GM18909 (cell line): ENCODE measurements around the gene RXRA.

Experiments used
- ATAC-seq: cut with Tn5 transposase; IDR thresholded peaks from one replicate; pipeline ENCODE4 v1.9.1; 2021; ENCODE audit warnings: mild to moderate bottlenecking; ENCODE audit not compliant: unreplicated experiment, poor library complexity

Gene RXRA

GRCh38 chr9:134456756-134457305, 130.6 kb downstream of the RXRA start:
- ATAC-seq: no peak

- no peak for ATAC-seq
Measured at GRCh38 chr9:134457321-134458206, 131.3 kb downstream of the RXRA start.

- no peak for ATAC-seq
Measured at GRCh38 chr9:134458207-134459108, 132.2 kb downstream of the RXRA start.

GRCh38 chr9:134459164-134459563, 132.9 kb downstream of the RXRA start:
- ATAC-seq: no peak

DNA sequence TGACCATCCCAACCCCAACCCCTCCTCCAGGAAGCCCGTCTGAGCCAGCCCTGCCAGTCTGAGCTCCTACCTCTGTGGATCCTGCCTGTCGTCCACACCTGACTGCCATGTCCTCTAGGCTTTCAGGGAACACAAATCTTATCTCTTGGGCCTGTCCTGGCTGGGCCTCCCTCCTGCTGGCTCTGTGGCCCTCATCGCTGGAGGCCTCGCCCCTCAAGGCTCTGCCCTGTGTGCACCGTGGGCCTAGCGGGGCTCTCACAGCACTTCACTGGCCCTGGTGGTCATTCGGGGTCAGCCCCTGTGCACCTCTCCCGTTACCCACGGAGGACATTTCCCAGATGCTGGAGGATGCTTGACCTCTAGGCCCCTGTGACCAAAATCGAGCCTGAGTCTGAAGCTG, 133.3 kb downstream of the RXRA start:
- no peak for ATAC-seq

GRCh38 chr9:134460206-134460605, 134.0 kb downstream of the RXRA start:
- no peak for ATAC-seq

DNA sequence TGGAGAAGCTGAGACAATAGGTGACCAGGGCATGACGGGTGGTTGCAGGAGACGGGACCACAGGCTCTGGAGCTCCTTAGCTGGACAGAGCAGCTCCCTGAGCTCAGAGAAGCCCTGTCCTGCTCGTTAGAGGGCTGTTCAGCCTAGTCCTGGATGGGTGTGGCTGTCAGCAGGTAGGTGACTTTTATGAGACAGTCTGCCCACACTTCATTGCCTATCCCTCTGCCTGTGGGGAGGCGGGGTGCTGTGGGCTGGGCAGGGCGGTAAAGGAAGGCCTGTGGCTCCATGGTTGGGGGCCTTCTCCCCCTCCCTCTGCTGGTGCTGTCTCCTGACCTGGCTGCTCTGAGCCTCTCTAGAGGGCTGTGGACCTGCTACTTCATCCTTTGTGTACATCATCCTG, 134.6 kb downstream of the RXRA start:
- ATAC-seq: no peak

DNA sequence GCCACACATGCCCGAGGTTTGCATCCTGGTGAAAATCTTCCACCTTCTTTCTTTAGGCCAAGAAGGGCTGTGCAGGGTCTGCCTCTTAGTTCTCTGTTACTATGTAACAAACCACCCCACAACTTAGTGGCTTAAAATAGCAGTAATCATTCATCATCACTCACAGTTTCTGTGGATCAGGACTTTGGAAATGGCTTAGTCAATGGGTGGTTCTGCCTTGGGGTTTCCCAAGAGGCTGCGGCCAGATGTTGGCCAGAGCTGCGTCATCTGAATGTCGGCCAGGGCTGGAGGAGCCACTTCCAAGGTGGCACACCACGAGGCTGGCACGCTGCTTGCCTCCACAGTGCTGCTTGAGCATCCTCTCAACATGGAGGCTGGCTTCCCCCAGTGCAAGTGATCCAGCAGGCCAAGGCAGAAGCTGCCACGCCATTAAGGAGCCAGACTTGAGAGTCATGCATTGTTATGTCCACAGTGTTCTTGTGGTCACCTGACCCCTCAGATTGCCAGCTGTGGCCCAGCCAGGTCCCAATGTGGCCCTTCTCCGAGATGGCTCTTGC, 135.2 kb downstream of the RXRA start:
- ATAC-seq: no peak

GRCh38 chr9:134462318-134462717, 136.1 kb downstream of the RXRA start:
- no peak for ATAC-seq

DNA sequence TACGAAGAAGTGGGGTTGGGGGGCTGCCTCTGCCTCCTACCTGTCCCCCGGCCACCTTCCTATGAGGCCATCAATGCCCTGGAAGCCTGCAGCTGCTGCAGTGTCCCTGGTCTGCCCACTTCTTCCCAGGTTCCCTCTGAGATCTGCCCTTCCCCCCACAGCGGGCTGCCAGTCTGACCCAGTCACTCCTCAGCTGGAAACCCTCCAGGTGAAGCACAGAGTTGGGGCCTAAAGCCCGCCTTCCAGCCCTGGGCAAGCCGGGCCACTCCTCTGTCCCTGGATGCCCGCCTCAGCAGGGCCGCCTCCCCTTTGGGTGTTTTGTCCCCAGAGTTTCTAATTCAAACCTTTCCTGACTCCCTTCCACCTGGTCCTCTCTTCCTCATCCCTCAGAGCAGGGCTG, 137.0 kb downstream of the RXRA start:
- ATAC-seq: no peak

DNA sequence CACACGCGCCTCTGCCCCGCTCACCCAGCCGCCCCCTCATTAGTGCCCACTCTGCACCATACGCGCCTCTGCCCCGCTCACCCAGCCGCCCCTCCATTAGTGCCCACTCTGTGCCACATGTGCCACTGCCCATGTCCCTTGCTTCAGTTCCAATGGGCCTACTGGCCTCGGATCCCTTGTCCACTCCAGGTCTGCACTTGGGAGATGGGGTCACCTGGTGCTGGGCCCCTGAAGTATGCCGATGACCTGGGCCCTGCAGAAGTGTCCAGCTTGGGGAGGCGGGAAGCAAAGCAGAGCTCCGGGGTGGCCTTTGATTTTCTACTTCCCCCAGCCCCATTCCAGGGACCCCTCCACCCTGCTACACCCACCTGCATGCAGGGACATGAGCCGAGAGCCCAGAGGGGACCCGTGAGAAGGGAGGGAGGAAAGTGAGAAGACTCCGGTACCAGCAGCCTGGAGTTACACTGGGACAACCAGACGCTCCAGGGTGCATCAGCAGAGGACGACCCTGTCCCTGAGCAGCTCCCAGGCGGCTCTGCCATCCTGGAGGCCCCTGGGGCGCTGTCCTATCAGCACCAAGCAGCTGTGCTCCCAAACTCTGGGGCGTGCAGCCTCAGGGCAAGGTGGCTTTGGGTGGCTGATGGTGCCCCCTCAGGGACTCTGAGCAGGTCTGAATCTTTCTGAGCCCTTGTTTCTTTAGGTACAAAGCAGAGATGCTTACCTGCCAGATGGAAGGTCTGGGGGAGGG, 140.8 kb downstream of the RXRA start:
- ATAC-seq: no peak

- no peak for ATAC-seq
Measured at GRCh38 chr9:134468358-134468757, 142.1 kb downstream of the RXRA start.

DNA sequence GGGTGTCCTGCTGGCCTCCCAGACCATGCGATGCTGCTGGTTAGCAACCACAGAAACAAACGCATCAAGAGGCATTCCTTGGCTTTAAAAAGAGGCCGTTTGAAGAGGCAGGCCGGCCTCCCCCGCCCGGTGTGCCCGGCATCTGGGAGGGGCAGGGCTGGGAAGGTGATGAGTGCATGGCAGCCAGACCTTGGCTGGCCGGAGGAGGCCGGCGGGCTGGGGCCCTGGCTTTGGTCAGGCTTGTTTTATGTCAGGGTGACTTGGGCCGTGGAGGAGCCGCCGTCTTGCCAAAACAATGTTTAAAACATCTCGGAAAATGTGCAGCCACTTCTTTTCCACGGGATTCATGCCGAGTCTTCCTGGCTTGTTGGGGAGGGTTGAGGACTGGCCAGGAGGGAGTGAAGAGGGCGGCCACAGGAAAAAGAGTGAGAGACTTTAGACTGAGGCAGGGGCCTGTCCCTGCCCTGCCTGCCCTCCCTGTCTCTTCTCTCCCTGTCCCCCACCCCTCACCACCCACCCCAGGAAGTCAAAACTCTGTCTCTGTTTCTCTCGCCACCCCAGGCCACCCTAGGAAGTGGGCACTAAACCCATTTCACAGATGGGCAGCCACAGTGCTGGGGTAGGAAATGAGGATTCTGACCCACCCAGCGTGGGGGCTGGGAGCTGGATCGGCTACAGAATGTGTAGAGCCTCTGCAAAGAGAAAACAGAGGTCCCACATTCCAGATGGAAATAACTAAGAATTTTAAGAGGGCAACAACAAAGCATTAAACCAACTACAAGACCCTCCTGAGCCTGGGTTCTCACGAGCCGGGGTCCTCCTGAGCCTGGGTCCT, 143.0 kb downstream of the RXRA start:
- no peak for ATAC-seq

- no peak for ATAC-seq
Measured at GRCh38 chr9:134472256-134472655, 146.0 kb downstream of the RXRA start.

- ATAC-seq: no peak
Measured at GRCh38 chr9:134473141-134474054, 147.1 kb downstream of the RXRA start.

- ATAC-seq: no peak
Measured at GRCh38 chr9:134474055-134474370, 147.8 kb downstream of the RXRA start.

DNA sequence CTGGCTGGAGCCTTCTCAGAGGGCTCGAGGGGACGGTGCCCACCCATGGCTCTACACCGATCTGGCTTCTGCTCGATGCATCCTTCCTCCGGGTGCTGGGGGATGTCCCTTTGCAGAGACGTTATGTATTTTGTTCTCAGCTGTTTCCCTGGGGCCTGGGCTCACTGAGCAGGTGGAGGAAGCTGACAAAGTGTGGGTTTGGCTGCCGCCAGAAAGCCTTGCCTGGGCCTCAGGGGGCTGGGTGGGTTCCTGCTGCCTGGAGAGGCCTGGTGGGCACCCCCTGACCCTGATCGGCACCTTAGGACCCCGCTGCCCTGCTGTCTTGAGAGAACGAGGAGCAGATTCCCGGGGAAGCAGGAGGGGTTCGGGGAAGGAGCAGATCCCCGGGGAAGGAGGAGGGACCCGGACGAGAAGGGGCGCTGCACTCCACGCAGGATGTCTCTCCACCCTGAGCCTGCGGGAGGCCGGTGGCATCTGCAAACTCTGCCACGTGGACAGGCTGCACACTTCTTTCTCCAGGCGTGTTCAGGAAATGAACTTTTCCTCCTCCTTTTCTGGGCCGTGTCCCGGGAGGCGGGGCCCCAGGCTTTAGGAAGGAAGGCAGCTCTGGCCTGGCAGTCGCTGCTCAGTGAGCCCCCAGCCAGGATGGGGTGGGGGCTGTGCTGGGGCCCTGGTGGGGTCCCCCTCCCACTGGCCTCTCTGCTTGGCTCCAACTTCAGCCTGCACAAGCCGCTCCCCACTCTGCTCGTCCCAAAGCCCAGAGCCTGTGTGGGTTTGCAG, 148.9 kb downstream of the RXRA start:
- ATAC-seq: no peak
